NAMALWA (cell line): ENCODE results near the gene CEP192.
"Not testable (repeated sequence)": the region's sequence is repeated elsewhere in the genome, so short reads cannot be mapped to it uniquely, and the experiment has no call there.

Experiments used
- DNase-seq: peaks from one replicate; pipeline ENCODE4 v3.0.0-alpha.2; 2015; ENCODE audit warnings: low spot score

The CEP192 gene

GRCh38 chr18:12993439-12993838, 2.3 kb downstream of the CEP192 start:
- no peak for DNase-seq

- no peak for DNase-seq
Measured at GRCh38 chr18:12995424-12995823, 4.3 kb downstream of the CEP192 start.

GRCh38 chr18:12995952-12996477, 4.9 kb downstream of the CEP192 start:
- DNase-seq = no peak

GRCh38 chr18:12996661-12997292, 5.6 kb downstream of the CEP192 start:
- no peak for DNase-seq

GRCh38 chr18:12997330-12997729, 6.2 kb downstream of the CEP192 start:
- not testable (repeated sequence) for DNase-seq

GRCh38 chr18:12998332-12999060, 7.3 kb downstream of the CEP192 start:
- DNase-seq = no peak

- DNase-seq = peak; percentile 73
Measured at GRCh38 chr18:13003466-13003896, 12.3 kb downstream of the CEP192 start.

GRCh38 chr18:13004396-13004795, 13.2 kb downstream of the CEP192 start:
- no peak for DNase-seq

- no peak for DNase-seq
Measured at GRCh38 chr18:13005289-13005688, 14.1 kb downstream of the CEP192 start.

GRCh38 chr18:13006531-13007247, 15.5 kb downstream of the CEP192 start:
- DNase-seq = no peak

GRCh38 chr18:13007248-13007560, 16.0 kb downstream of the CEP192 start:
- no peak for DNase-seq

- no peak for DNase-seq
Measured at GRCh38 chr18:13011719-13012118, 20.6 kb downstream of the CEP192 start.

GRCh38 chr18:13014232-13014631, 23.1 kb downstream of the CEP192 start:
- DNase-seq = no peak

- no peak for DNase-seq
Measured at GRCh38 chr18:13014818-13015217, 23.7 kb downstream of the CEP192 start.

- DNase-seq = no peak
Measured at GRCh38 chr18:13017247-13017875, 26.2 kb downstream of the CEP192 start.

- DNase-seq = no peak
Measured at GRCh38 chr18:13018374-13018773, 27.2 kb downstream of the CEP192 start.

GRCh38 chr18:13019301-13019700, 28.1 kb downstream of the CEP192 start:
- DNase-seq = no peak

- DNase-seq = no peak
Measured at GRCh38 chr18:13022644-13023043, 31.5 kb downstream of the CEP192 start.

GRCh38 chr18:13025233-13025632, 34.1 kb downstream of the CEP192 start:
- DNase-seq = no peak

GRCh38 chr18:13026583-13027270, 35.6 kb downstream of the CEP192 start:
- DNase-seq = no peak

- no peak for DNase-seq
Measured at GRCh38 chr18:13028869-13029268, 37.7 kb downstream of the CEP192 start.

GRCh38 chr18:13032173-13032572, 41.0 kb downstream of the CEP192 start:
- DNase-seq = no peak
